Naive B cell (primary cell): Measurements from ENCODE around the gene CROCC. TPM values are rescaled to one million over a fixed set of nuclear protein-coding genes. Genes with fewer than 3 reads are reported as not detected.

Source experiments
- ATAC-seq, 2 donors: fragments of 150-1000 bp; cut with Tn5 transposase; 2 replicates each; pipeline ENCODE4 v1.10.0; 2021; ENCODE audit warnings: low read depth in 2 of 2, mild to moderate bottlenecking in 2 of 2, moderate library complexity in 2 of 2
- DNase-seq: peaks from one replicate; pipeline ENCODE4 v3.0.0; 2022
- H3K27ac Mint-ChIP-seq, 6 donors: one replicate each; pipeline ENCODE4 v1.8.0; 2020 to 2022; ENCODE audit warnings: mild to moderate bottlenecking in 6 of 6, mixed read lengths in 6 of 6, moderate library complexity in 5 of 6, inconsistent platforms in 2 of 6
- H3K27me3 Mint-ChIP-seq, 3 donors: one replicate each; pipeline ENCODE4 v1.8.0; 2021 to 2022; ENCODE audit warnings: mixed read lengths in 3 of 3, mild to moderate bottlenecking in 1 of 3
- H3K36me3 Mint-ChIP-seq, 2 donors: one replicate each; pipeline ENCODE4 v1.8.0; 2020 to 2022; ENCODE audit warnings: mixed read lengths in 2 of 2, inconsistent platforms in 1 of 2, mild to moderate bottlenecking in 1 of 2
- H3K4me1 Mint-ChIP-seq, 3 donors: one replicate each; pipeline ENCODE4 v1.8.0; 2020 to 2022; ENCODE audit warnings: mixed read lengths in 3 of 3, inconsistent platforms in 1 of 3, mild to moderate bottlenecking in 1 of 3, moderate library complexity in 1 of 3
- H3K4me3 Mint-ChIP-seq, 8 donors: one replicate each; pipeline ENCODE4 v1.8.0; 2020 to 2022; ENCODE audit warnings: mild to moderate bottlenecking in 8 of 8, mixed read lengths in 8 of 8, moderate library complexity in 8 of 8, inconsistent platforms in 2 of 8
- H3K9me3 Mint-ChIP-seq, 7 donors: one replicate each; pipeline ENCODE4 v1.8.0; 2020 to 2022; ENCODE audit warnings: mixed read lengths in 7 of 7, mild to moderate bottlenecking in 5 of 7, inconsistent platforms in 2 of 7, moderate library complexity in 1 of 7
- polyA plus RNA-seq, 6 donors: library from polyadenylated mRNA; unstranded; fragments of 300-500 nt; fragmentation: Illumina TruSeq; gene quantifications; one replicate each; pipeline ENCODE4 v1.2.3, GENCODE V29; 2021; ENCODE audit warnings: low read depth in 6 of 6

CROCC gene
- polyA plus RNA-seq, 6 donors from 2014 or later: 1.4 to 4.0 (median 2.3) TPM

DNA sequence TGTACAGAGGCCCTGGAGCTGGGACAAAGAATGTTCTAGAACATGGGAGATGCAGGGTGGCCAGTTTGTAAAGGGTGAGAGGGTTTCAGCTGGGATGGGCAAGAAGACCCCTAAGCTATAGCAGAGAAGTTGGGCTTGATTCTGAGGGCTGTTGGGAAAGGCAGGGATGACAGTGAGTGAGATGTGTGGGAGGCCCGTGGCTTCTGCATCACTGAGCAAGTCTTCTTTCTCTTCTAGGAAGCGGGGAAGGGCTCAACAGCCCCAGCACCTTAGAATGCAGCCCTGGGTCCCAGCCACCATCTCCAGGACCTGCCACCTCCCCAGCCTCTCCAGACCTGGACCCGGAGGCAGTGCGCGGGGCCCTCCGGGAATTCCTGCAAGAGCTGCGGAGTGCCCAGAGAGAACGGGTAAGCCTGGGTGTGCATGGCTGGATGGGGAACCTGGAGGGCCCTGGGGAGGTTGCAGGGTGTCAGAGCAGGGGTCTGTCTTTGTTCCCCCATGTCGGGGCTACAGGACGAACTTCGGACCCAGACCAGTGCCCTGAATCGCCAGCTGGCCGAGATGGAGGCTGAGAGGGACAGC, 43.8 kb downstream of the CROCC start:
- ATAC-seq (no peak), DNase-seq (no peak)
- H3K9me3 Mint-ChIP-seq: no peaks in the 10 kb centered on the region
- H3K36me3 Mint-ChIP-seq: peaks cover 0 to 15% of the 10 kb centered on the region in 2 donors
- H3K4me3 Mint-ChIP-seq: peak overlapping the region in 1 of 8 donors; percentile 39
- H3K27ac Mint-ChIP-seq: peak overlapping the region in 2 of 6 donors; percentile 42 to 54
- no peaks in the 10 kb centered on the region for H3K27me3 Mint-ChIP-seq
- H3K4me1 Mint-ChIP-seq: peaks cover 4 to 7% (median 6%) of the 10 kb centered on the region in 3 donors

GRCh38 chr1:16966282-16966681, 44.6 kb downstream of the CROCC start:
- H3K36me3 Mint-ChIP-seq: peaks cover 0 to 15% of the 10 kb centered on the region in 2 donors
- ATAC-seq (no peak), DNase-seq (no peak)
- no peak overlapping the region for H3K4me3 Mint-ChIP-seq
- H3K9me3 Mint-ChIP-seq: no peaks in the 10 kb centered on the region
- peaks cover 2 to 7% (median 5%) of the 10 kb centered on the region in 3 donors for H3K4me1 Mint-ChIP-seq
- H3K27ac Mint-ChIP-seq: no peak overlapping the region
- no peaks in the 10 kb centered on the region for H3K27me3 Mint-ChIP-seq

GRCh38 chr1:16967095-16967575, 45.4 kb downstream of the CROCC start:
- Mint-ChIP-seq H3K4me3 (no peak overlapping the region), H3K36me3 (peaks cover 0 to 15% of the 10 kb centered on the region in 2 donors)

GRCh38 chr1:16967962-16968361, 46.2 kb downstream of the CROCC start:
- no peak for DNase-seq
- peaks cover 0 to 7% (median 2%) of the 10 kb centered on the region in 3 donors for H3K4me1 Mint-ChIP-seq
- H3K9me3 Mint-ChIP-seq: no peaks in the 10 kb centered on the region
- H3K36me3 Mint-ChIP-seq: peaks cover 0 to 15% of the 10 kb centered on the region in 2 donors
- no peak overlapping the region for H3K4me3 Mint-ChIP-seq
- H3K27me3 Mint-ChIP-seq: no peaks in the 10 kb centered on the region
- H3K27ac Mint-ChIP-seq: no peak overlapping the region
- ATAC-seq: no peak

More at GRCh38 chr1:16967095-16967575, 45.4 kb downstream of the CROCC start:
- no peak for DNase-seq
- Mint-ChIP-seq H3K27ac (peak overlapping the region in 1 of 6 donors; percentile 51), H3K27me3 (no peaks in the 10 kb centered on the region), H3K9me3 (no peaks in the 10 kb centered on the region), H3K4me1 (peaks cover 0 to 7% (median 2%) of the 10 kb centered on the region in 3 donors)
- no peak for ATAC-seq

DNA sequence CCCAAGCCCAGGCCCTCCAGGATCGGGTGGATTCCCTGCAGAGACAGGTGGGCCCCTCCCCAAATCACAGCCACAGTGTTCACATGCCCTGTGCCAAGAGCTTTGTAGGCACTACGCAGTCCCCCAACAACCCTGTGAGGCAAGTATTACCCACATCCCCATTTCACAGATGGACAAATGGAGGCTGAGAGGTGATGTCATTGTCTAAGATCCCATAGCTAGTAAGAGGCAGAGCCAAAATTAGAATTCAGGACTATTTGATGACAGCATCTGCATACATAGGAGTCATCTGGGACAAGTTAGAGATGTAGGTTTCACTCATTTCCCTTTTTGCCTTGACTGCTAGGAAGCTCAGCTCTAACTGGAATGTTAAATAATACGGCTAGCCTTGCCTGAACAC, 46.6 kb downstream of the CROCC start:
- no peaks in the 10 kb centered on the region for H3K9me3 Mint-ChIP-seq
- no peak for DNase-seq
- peaks cover 0 to 15% of the 10 kb centered on the region in 2 donors for H3K36me3 Mint-ChIP-seq
- no peak overlapping the region for H3K27ac Mint-ChIP-seq
- ATAC-seq: no peak
- no peak overlapping the region for H3K4me3 Mint-ChIP-seq
- H3K27me3 Mint-ChIP-seq: no peaks in the 10 kb centered on the region
- peaks cover 0 to 7% (median 2%) of the 10 kb centered on the region in 3 donors for H3K4me1 Mint-ChIP-seq

GRCh38 chr1:16969057-16969611, 47.4 kb downstream of the CROCC start:
- no peaks in the 10 kb centered on the region for H3K27me3 Mint-ChIP-seq
- H3K4me1 Mint-ChIP-seq: peaks cover 0 to 7% (median 2%) of the 10 kb centered on the region in 3 donors
- no peak overlapping the region for H3K4me3 Mint-ChIP-seq
- H3K36me3 Mint-ChIP-seq: peaks cover 0 to 15% of the 10 kb centered on the region in 2 donors
- no peaks in the 10 kb centered on the region for H3K9me3 Mint-ChIP-seq
- ATAC-seq (no peak), DNase-seq (no peak)
- H3K27ac Mint-ChIP-seq: peak overlapping the region in 1 of 6 donors; percentile 76

DNA sequence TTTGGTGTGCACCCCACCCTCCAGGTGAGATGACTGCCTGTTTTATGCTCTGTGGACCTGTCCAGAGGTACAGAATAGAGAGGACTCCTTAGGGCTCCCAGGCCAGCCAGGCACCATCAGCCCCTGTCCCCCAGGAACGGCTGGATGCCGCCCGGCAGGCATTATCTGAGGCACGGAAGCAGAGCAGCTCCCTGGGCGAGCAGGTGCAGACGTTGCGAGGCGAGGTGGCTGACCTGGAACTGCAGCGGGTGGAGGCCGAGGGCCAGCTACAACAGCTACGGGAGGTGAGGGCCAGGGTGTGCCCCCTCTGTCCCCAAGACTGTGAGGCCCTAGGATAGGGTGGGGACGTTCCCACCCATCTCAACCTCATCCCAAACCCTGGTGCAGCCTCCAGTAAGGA, 47.9 kb downstream of the CROCC start:
- ATAC-seq (no peak), DNase-seq (no peak)
- peaks cover 0 to 15% of the 10 kb centered on the region in 2 donors for H3K36me3 Mint-ChIP-seq
- H3K4me3 Mint-ChIP-seq: no peak overlapping the region
- H3K27ac Mint-ChIP-seq: peak overlapping the region in 1 of 6 donors; percentile 39
- H3K4me1 Mint-ChIP-seq: peaks cover 0 to 7% (median 2%) of the 10 kb centered on the region in 3 donors
- H3K9me3 Mint-ChIP-seq: no peaks in the 10 kb centered on the region
- H3K27me3 Mint-ChIP-seq: no peaks in the 10 kb centered on the region

- H3K36me3 Mint-ChIP-seq: peaks cover 0 to 10% of the 10 kb centered on the region in 2 donors
- H3K27me3 Mint-ChIP-seq: no peaks in the 10 kb centered on the region
- H3K9me3 Mint-ChIP-seq: no peaks in the 10 kb centered on the region
- no peak overlapping the region for H3K27ac Mint-ChIP-seq
- H3K4me1 Mint-ChIP-seq: peaks cover 0 to 5% (median 2%) of the 10 kb centered on the region in 3 donors
- no peak for ATAC-seq
- no peak overlapping the region for H3K4me3 Mint-ChIP-seq
- no peak for DNase-seq
These were observed 48.6 kb downstream of the CROCC start for GRCh38 chr1:16970132-16970910.

- no peak overlapping the region for H3K4me3 Mint-ChIP-seq
- peaks cover 0 to 3% (median 2%) of the 10 kb centered on the region in 3 donors for H3K4me1 Mint-ChIP-seq
- DNase-seq (no peak), ATAC-seq (no peak)
- no peaks in the 10 kb centered on the region for H3K27me3 Mint-ChIP-seq
- no peaks in the 10 kb centered on the region for H3K36me3 Mint-ChIP-seq
- peaks cover 0 to 1% (median 0%) of the 10 kb centered on the region in 7 donors for H3K9me3 Mint-ChIP-seq
- peak overlapping the region in 1 of 6 donors; percentile 39 for H3K27ac Mint-ChIP-seq
These were observed 49.8 kb downstream of the CROCC start for GRCh38 chr1:16971341-16972188.

DNA sequence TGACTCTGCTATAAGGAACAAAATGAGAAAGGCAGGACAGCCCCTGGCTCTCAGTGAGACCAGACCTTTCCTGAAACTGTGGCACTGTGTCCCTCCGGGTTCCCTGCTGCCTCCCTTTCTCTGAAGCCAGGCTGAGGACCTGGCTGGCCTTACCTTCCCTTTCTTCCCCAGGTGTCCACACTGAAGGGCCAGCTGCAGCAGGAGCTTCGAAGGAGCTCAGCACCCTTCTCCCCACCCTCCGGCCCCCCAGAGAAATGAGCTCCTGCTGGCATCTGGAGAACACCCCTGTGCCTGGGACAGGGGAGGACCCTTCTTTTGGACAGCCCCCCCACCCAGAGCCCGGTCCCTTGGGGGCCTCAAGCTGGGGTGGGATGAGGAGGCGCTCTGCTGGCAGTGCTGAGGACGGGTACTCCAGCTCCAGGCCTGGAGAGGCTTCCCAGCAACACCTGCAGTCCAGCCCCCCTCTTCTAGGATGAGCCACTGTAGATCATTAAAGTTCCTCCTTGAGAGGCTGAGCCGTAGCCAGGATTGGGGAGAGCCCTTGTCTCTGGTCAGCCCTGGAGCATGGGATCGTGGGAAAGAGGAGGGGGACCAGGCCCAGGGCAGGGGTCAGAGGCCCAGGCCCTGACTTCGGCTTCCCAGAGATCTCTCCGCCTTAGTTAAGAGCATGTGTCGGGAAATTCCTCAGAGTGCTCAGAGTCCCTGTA, 50.6 kb downstream of the CROCC start:
- Mint-ChIP-seq H3K9me3 (peaks cover 0 to 1% (median 0%) of the 10 kb centered on the region in 7 donors), H3K27me3 (no peaks in the 10 kb centered on the region), H3K36me3 (no peaks in the 10 kb centered on the region), H3K4me3 (no peak overlapping the region), H3K4me1 (peaks cover 0 to 3% (median 0%) of the 10 kb centered on the region in 3 donors), H3K27ac (peak overlapping the region in 2 of 6 donors; percentile 58 to 75)
- no peak for ATAC-seq
- no peak for DNase-seq

DNA sequence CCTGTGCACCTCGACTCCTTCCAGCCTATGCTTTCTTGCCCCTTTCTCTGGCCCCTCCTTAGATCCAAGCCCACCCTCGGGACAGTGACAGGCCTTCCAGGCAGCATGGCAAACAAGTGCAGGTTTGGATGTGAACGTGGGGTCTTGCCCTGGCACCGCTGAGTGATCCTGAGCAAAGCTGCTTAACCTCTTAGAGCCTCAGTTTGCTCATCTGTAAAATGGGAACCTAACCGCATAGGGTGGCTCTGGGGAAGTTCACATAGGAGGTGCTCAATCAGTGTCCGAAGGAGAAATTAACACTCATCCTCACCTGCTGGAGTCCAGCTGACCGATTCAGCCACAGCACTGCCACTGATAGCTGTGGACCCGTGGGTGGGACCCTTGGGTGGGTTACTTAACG, 51.5 kb downstream of the CROCC start:
- H3K4me3 Mint-ChIP-seq: no peak overlapping the region
- no peak for ATAC-seq
- no peaks in the 10 kb centered on the region for H3K27me3 Mint-ChIP-seq
- no peaks in the 10 kb centered on the region for H3K36me3 Mint-ChIP-seq
- no peak overlapping the region for H3K27ac Mint-ChIP-seq
- peaks cover 0 to 1% (median 0%) of the 10 kb centered on the region in 7 donors for H3K9me3 Mint-ChIP-seq
- no peak for DNase-seq
- H3K4me1 Mint-ChIP-seq: peaks cover 0 to 3% (median 0%) of the 10 kb centered on the region in 3 donors

GRCh38 chr1:16975211-16975610, 53.5 kb downstream of the CROCC start:
- Mint-ChIP-seq H3K4me1 (peaks cover 2 to 9% (median 3%) of the 10 kb centered on the region in 3 donors), H3K9me3 (peaks cover 0 to 1% (median 0%) of the 10 kb centered on the region in 7 donors), H3K4me3 (no peak overlapping the region), H3K27ac (no peak overlapping the region), H3K36me3 (no peaks in the 10 kb centered on the region), H3K27me3 (peaks cover 0 to 10% (median 0%) of the 10 kb centered on the region in 3 donors)
- DNase-seq (no peak), ATAC-seq (no peak)
